ENCODE results near the gene FAM72C. TPM values are rescaled to one million over a fixed set of nuclear protein-coding genes. Genes with fewer than 3 reads are reported as not detected.
"Not testable (repeated sequence)": the region's sequence is repeated elsewhere in the genome, so short reads cannot be mapped to it uniquely, and the experiment has no call there.

Gene FAM72C
- total RNA-seq, 2 donors from 2014 or later = 5.4 to 5.8 TPM

DNA sequence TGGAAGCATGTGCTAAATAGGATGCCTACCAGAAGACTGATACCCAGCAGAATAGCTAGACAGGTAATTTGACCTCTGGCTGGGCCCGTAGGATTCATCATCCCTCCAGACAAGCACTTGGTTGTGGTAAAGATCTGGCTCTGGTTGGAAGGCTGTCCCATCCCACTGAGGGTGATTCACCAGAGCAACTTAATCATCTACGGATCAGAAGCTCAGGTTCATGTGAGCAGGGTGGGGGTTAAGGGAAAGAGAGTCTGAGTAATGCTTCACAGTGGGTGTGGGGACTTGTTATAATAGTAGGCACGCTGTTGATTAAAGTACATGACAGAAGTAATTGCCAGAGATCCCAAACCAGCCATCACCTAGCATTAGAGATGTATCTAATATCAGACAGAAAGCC lies 26.5 kb downstream of the FAM72C start:
- no CpG with 5 or more reads among the region's 3 CpGs for WGBS, 2 experiments (ENCODE audit: insufficient coverage in 1 of 2, insufficient read length in 1 of 2)
- not testable (repeated sequence) for H3K27me3 Mint-ChIP-seq (ENCODE audit: insufficient read depth); H3K36me3 Mint-ChIP-seq (ENCODE audit: low read depth); H3K4me1 ChIP-seq (ENCODE audit: control insufficient read depth, insufficient read depth, low read length); H3K9me3 Mint-ChIP-seq; H3K27ac ChIP-seq (ENCODE audit: low read depth, low read length); H3K27me3 ChIP-seq (ENCODE audit: control insufficient read depth, insufficient read depth, low read length, poor library complexity, severe bottlenecking); H3K9ac ChIP-seq (ENCODE audit: extremely low read depth, low read length, poor library complexity, severe bottlenecking); H3K4me3 ChIP-seq (ENCODE audit: low read length); H3K4me3 Mint-ChIP-seq; H3K9me3 ChIP-seq (ENCODE audit: control insufficient read depth, low read length); H3K36me3 ChIP-seq (ENCODE audit: control insufficient read depth, insufficient read depth, low read length); H3K4me1 Mint-ChIP-seq; DNase-seq; H3K27ac Mint-ChIP-seq

DNA sequence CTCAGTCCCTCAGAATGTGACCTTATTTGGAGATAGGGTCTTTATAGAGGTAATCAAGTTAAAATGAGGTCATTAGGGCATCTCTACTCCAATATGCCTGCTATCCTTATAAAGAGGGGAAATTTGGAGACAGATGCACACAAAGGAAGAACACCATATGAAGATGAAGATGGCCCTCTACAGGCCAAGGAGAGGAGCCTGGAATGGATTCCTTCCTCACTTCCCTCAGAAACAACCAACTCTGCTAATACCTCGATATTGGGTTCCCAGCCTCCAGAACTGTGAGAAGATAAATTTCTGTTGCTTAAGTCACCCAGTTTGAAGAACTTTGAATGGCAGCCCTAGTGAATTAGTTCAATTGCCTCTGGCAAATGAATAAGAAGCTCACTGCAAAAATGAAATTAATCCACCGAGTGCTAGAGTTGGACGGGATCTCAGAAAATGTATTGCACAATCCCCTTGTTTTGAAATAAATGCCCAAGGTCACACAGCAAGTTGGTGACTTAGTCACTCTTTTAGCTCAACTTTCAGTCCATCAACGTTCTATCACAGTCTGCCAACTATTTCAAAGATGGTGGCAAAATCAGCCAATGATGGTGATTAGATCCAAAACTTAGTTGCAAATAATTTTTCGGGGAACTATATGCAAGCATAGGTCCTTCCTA lies 27.1 kb downstream of the FAM72C start:
- not testable (repeated sequence) for H3K4me1 Mint-ChIP-seq; H3K27me3 ChIP-seq (ENCODE audit: control insufficient read depth, insufficient read depth, low read length, poor library complexity, severe bottlenecking); H3K27me3 Mint-ChIP-seq (ENCODE audit: insufficient read depth); H3K36me3 ChIP-seq (ENCODE audit: control insufficient read depth, insufficient read depth, low read length); DNase-seq; H3K9ac ChIP-seq (ENCODE audit: extremely low read depth, low read length, poor library complexity, severe bottlenecking); H3K4me3 Mint-ChIP-seq; H3K4me3 ChIP-seq (ENCODE audit: low read length); H3K4me1 ChIP-seq (ENCODE audit: control insufficient read depth, insufficient read depth, low read length); H3K27ac ChIP-seq (ENCODE audit: low read depth, low read length); H3K36me3 Mint-ChIP-seq (ENCODE audit: low read depth); H3K9me3 Mint-ChIP-seq; H3K9me3 ChIP-seq (ENCODE audit: control insufficient read depth, low read length); H3K27ac Mint-ChIP-seq
- no CpG with 5 or more reads among the region's 5 CpGs for WGBS, 2 experiments (ENCODE audit: insufficient coverage in 1 of 2, insufficient read length in 1 of 2)

DNA sequence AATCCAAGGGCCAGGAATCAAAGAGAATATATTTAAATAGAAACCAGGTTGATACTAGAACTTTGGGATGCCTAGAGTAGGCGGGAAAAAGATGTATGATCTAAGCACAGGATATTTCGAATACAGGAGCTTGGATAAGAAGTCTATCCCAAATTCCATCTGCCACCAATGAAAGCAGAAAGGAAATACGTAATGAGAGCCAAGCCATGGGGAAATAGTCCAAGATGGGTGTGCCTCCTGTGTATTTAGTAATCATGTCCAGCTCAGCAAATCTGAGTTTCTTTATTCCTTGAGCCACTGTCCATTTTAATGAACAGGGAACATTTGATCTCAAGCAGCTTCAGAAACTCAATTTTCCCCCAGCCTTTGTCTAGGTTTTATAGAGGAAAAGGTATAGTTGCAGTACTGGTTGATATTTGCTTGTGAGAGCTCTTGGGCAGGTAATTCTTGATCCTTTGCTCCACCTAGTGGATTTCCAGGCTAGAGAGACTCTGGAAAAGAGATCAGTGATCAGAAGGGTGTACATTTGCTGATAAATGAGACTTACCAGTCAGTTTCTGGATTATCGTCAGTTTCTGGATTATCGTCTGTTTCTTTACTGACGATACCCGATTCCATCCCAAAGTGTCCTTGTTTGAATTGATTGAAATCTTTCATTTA lies 28.3 kb downstream of the FAM72C start:
- H3K36me3 ChIP-seq (ENCODE audit: control insufficient read depth, insufficient read depth, low read length); H3K4me3 Mint-ChIP-seq; H3K9me3 Mint-ChIP-seq; H3K4me3 ChIP-seq (ENCODE audit: low read length); H3K4me1 ChIP-seq (ENCODE audit: control insufficient read depth, insufficient read depth, low read length); H3K4me1 Mint-ChIP-seq; H3K27me3 Mint-ChIP-seq (ENCODE audit: insufficient read depth); H3K9me3 ChIP-seq (ENCODE audit: control insufficient read depth, low read length); H3K27me3 ChIP-seq (ENCODE audit: control insufficient read depth, insufficient read depth, low read length, poor library complexity, severe bottlenecking); H3K9ac ChIP-seq (ENCODE audit: extremely low read depth, low read length, poor library complexity, severe bottlenecking); H3K36me3 Mint-ChIP-seq (ENCODE audit: low read depth); H3K27ac ChIP-seq (ENCODE audit: low read depth, low read length); DNase-seq; H3K27ac Mint-ChIP-seq: not testable (repeated sequence)
- no CpG with 5 or more reads among the region's 7 CpGs for WGBS, 2 experiments (ENCODE audit: insufficient coverage in 1 of 2, insufficient read length in 1 of 2)

DNA sequence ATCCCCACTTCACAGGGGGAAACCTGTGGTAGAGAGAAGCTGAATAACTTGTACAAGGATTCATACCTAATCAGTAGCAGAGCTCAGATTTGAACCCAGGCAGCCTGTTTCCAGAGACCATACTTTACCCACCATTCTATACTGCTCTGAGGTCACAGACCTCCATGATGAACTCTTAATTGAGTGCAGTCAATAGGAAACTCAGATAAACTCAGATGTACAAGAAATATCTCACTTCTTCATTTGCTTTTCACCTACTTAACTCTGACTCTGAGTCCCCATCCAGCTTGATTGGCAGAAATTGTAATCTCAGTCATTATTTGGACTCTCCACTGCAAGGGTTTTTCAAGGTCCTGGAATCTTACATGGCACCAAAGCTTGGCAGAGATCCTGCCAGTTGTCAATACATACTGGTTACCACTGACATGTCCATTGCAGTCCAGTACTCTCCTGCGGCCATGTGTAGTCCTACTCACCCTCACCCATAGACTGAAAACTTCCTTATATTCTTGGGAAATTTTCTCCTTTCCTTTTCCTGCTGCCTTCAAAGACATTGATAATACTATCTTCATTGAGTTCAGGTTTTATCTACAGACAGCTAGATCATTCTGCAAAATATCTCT lies 29.4 kb downstream of the FAM72C start:
- not testable (repeated sequence) for H3K36me3 ChIP-seq (ENCODE audit: control insufficient read depth, insufficient read depth, low read length); H3K27me3 ChIP-seq (ENCODE audit: control insufficient read depth, insufficient read depth, low read length, poor library complexity, severe bottlenecking); H3K4me3 ChIP-seq (ENCODE audit: low read length); H3K4me3 Mint-ChIP-seq; H3K27ac Mint-ChIP-seq; DNase-seq; H3K9me3 ChIP-seq (ENCODE audit: control insufficient read depth, low read length); H3K4me1 Mint-ChIP-seq; H3K4me1 ChIP-seq (ENCODE audit: control insufficient read depth, insufficient read depth, low read length); H3K9ac ChIP-seq (ENCODE audit: extremely low read depth, low read length, poor library complexity, severe bottlenecking); H3K36me3 Mint-ChIP-seq (ENCODE audit: low read depth); H3K27me3 Mint-ChIP-seq (ENCODE audit: insufficient read depth); H3K9me3 Mint-ChIP-seq; H3K27ac ChIP-seq (ENCODE audit: low read depth, low read length)
- no CpG with 5 or more reads among the region's 1 CpG for WGBS, 2 experiments (ENCODE audit: insufficient coverage in 1 of 2, insufficient read length in 1 of 2)

DNA sequence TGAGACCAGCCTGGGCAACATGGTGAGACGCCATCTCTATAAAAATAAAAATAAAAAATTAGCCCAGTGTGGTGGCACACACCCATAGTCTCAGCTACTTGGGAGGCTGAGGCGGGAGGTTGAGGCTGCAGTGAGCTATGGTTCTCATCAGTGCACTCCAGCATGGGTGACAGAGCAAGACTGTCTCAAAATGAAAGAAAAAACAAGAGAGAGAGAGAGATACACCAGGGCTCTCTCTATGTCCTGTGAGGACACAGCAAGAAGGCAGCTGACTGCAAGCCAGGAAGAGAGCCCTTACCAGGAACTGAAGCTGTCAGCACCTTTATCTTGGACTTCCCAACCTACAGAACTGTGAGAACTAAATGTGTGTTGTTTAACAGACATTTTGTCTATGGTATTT lies 32.1 kb downstream of the FAM72C start:
- H3K36me3 ChIP-seq (ENCODE audit: control insufficient read depth, insufficient read depth, low read length); H3K9me3 ChIP-seq (ENCODE audit: control insufficient read depth, low read length); H3K9me3 Mint-ChIP-seq; H3K36me3 Mint-ChIP-seq (ENCODE audit: low read depth); H3K9ac ChIP-seq (ENCODE audit: extremely low read depth, low read length, poor library complexity, severe bottlenecking); H3K4me1 ChIP-seq (ENCODE audit: control insufficient read depth, insufficient read depth, low read length); H3K4me1 Mint-ChIP-seq; H3K27me3 ChIP-seq (ENCODE audit: control insufficient read depth, insufficient read depth, low read length, poor library complexity, severe bottlenecking); H3K27ac Mint-ChIP-seq; H3K27ac ChIP-seq (ENCODE audit: low read depth, low read length); H3K4me3 ChIP-seq (ENCODE audit: low read length); DNase-seq; H3K27me3 Mint-ChIP-seq (ENCODE audit: insufficient read depth); H3K4me3 Mint-ChIP-seq: not testable (repeated sequence)
- no CpG with 5 or more reads among the region's 2 CpGs for WGBS, 2 experiments (ENCODE audit: insufficient coverage in 1 of 2, insufficient read length in 1 of 2)

DNA sequence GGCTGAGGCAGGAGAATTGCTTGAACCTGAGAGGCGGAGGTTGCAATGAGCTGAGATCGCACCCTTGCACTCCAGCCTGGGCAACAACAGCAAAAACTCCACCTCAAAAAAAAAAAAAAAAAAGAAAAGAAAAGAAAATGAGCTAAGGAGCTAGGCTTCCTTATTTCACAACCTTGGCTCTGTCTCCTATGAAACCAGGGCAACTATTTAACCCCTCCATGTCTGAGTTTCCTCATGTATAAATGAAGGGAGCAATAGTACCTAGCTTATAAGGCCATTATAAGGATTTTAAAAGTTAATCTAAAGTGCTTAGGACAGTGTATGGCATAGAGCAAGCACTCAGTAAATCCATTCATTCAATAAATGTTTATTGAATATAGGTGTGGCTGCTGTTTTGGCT lies 32.9 kb downstream of the FAM72C start:
- WGBS, 2 experiments (ENCODE audit: insufficient coverage in 1 of 2, insufficient read length in 1 of 2) = no CpG with 5 or more reads among the region's 2 CpGs
- not testable (repeated sequence) for H3K27me3 ChIP-seq (ENCODE audit: control insufficient read depth, insufficient read depth, low read length, poor library complexity, severe bottlenecking); H3K4me1 ChIP-seq (ENCODE audit: control insufficient read depth, insufficient read depth, low read length); H3K4me3 Mint-ChIP-seq; H3K27ac ChIP-seq (ENCODE audit: low read depth, low read length); H3K4me1 Mint-ChIP-seq; H3K27me3 Mint-ChIP-seq (ENCODE audit: insufficient read depth); H3K36me3 ChIP-seq (ENCODE audit: control insufficient read depth, insufficient read depth, low read length); DNase-seq; H3K4me3 ChIP-seq (ENCODE audit: low read length); H3K36me3 Mint-ChIP-seq (ENCODE audit: low read depth); H3K27ac Mint-ChIP-seq; H3K9me3 ChIP-seq (ENCODE audit: control insufficient read depth, low read length); H3K9ac ChIP-seq (ENCODE audit: extremely low read depth, low read length, poor library complexity, severe bottlenecking); H3K9me3 Mint-ChIP-seq
